Left ventricle myocardium superior (tissue), 1 donor: Measurements from ENCODE around the gene PEMT. TPM values are rescaled to one million over a fixed set of nuclear protein-coding genes. Genes with fewer than 3 reads are reported as not detected.
A peak's percentile ranks its signal among the peaks of the same experiment; 100 is the strongest.

Source experiments
- ATAC-seq: fragments of 200-7000 bp; cut with Tn5 transposase; one replicate; pipeline ENCODE4 v1.9.1; 2020; ENCODE audit warnings: mild to moderate bottlenecking, moderate library complexity
- DNase-seq: peaks from one replicate; pipeline ENCODE4 v3.0.0-alpha.2; 2020
- intact Hi-C: fragments of 100-400 bp; cut with micrococcal nuclease; formaldehyde crosslinking; loops from one replicate; pipeline ENCODE4 v1.11.0; 2022
- total RNA-seq: library from RNA; stranded (reverse); fragmentation: NEBNext Ultra II Directional; extraction: Animal tissue kit (Norgen Biotek cat#: 25700); gene quantifications from one replicate; pipeline ENCODE4 v1.2.1, GENCODE V29; 2021
- donor health status: DM: no; HTN: yes; CAD: no; lungs with severe emphysema.

PEMT gene
- total RNA-seq, 1 donor from 2014 or later: 17.9 TPM

GRCh38 chr17:17606416-17607000 is 15.0 kb upstream of the PEMT start:
- no peak for DNase-seq
- intact Hi-C loops: no loop called here
- ATAC-seq: no peak

GRCh38 chr17:17605729-17606088 is 14.2 kb upstream of the PEMT start:
- DNase-seq (no peak), ATAC-seq (peak; percentile 24)
- intact Hi-C loops: no loop called here

- DNase-seq: no peak
- ATAC-seq: no peak
- intact Hi-C loops: no loop called here
Observed at GRCh38 chr17:17605083-17605728, 13.7 kb upstream of the PEMT start.

- intact Hi-C loops: no loop called here
- ATAC-seq: no peak
- DNase-seq: no peak
Observed at GRCh38 chr17:17603895-17604225, 12.4 kb upstream of the PEMT start.

- DNase-seq: no peak
- intact Hi-C loops: no loop called here
Observed at GRCh38 chr17:17603178-17603894, 11.8 kb upstream of the PEMT start.

GRCh38 chr17:17599965-17600364 is 8.5 kb upstream of the PEMT start:
- ATAC-seq: no peak

More at GRCh38 chr17:17603178-17603894, 11.8 kb upstream of the PEMT start:
- no peak for ATAC-seq

GRCh38 chr17:17598003-17598402 is 6.5 kb upstream of the PEMT start:
- ATAC-seq: no peak
- intact Hi-C loops: no loop called here
- DNase-seq: no peak

More at GRCh38 chr17:17599965-17600364, 8.5 kb upstream of the PEMT start:
- no peak for DNase-seq
- intact Hi-C loops: no loop called here

GRCh38 chr17:17595755-17596154 is 4.2 kb upstream of the PEMT start:
- ATAC-seq (no peak), DNase-seq (no peak)
- intact Hi-C loops: no loop called here

- intact Hi-C loops: no loop called here
- ATAC-seq (no peak), DNase-seq (no peak)
Observed at GRCh38 chr17:17593222-17593620, 1.7 kb upstream of the PEMT start.

GRCh38 chr17:17590883-17591354 is 589 bp downstream of the PEMT start:
- no peak for DNase-seq
- intact Hi-C loops: no loop called here
- ATAC-seq: no peak

- intact Hi-C loops: no loop called here
- no peak for ATAC-seq
- DNase-seq: no peak
Observed at GRCh38 chr17:17590141-17590751, 1.3 kb downstream of the PEMT start.

- intact Hi-C loops: no loop called here
- no peak for DNase-seq
Observed at GRCh38 chr17:17587614-17588337, 3.7 kb downstream of the PEMT start.

GRCh38 chr17:17582372-17582771 is 9.1 kb downstream of the PEMT start:
- DNase-seq (no peak), ATAC-seq (no peak)
- intact Hi-C loops: no loop called here

More at GRCh38 chr17:17587614-17588337, 3.7 kb downstream of the PEMT start:
- ATAC-seq: no peak

- DNase-seq (no peak), ATAC-seq (no peak)
- intact Hi-C loops: no loop called here
Observed at GRCh38 chr17:17581509-17581908, 10.0 kb downstream of the PEMT start.

GRCh38 chr17:17580662-17581470 is 10.6 kb downstream of the PEMT start:
- intact Hi-C loops: no loop called here
- no peak for DNase-seq
- peak; percentile 25 for ATAC-seq

GRCh38 chr17:17579691-17580090 is 11.8 kb downstream of the PEMT start:
- ATAC-seq: no peak
- DNase-seq: no peak
- intact Hi-C loops: no loop called here

- DNase-seq (no peak), ATAC-seq (no peak)
- intact Hi-C loops: no loop called here
Observed at GRCh38 chr17:17577373-17577772, 14.1 kb downstream of the PEMT start.

- no peak for ATAC-seq
- DNase-seq: no peak
- intact Hi-C loops: no loop called here
Observed at GRCh38 chr17:17576772-17577234, 14.7 kb downstream of the PEMT start.
